NCI-H2196 treated with DMSO at 0.1 percent for 48 hours (cell line): ENCODE measurements around the gene IL1R2.

Experiments used
- DNase-seq: peaks from one replicate; lab custom pipeline; 2025; ENCODE audit not compliant: unreplicated experiment; lab: John Stamatoyannopoulos, UW

IL1R2 gene

DNA sequence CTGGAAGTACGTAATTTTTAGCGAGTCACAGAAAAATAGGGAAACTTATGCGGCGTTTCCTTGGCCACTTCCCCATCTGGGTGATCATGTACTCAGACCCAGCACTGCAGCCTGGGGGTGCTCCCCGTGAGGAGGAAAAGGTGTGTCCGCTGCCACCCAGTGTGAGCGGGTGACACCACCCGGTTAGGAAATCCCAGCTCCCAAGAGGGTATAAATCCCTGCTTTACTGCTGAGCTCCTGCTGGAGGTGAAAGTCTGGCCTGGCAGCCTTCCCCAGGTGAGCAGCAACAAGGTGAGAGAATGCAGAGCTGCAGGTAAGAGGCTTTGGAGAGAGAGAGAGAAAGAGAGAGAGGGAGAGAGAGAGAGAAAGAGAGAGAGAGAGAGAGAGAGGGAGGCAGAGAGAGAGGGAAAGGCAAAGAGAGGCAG lies at the start of gene IL1R2:
IL1R2 (plus strand) TSS at position 240 of the 425 bp plus-strand sequence. CDS start 16,616 bp downstream, outside the sequence.
- DNase-seq = no peak

GRCh38 chr2:101942851-101943250 lies 48.9 kb upstream of the IL1R2 start:
- DNase-seq = no peak

- no peak for DNase-seq
Observed at GRCh38 chr2:101946372-101947039, 45.3 kb upstream of the IL1R2 start.

- DNase-seq = no peak
Observed at GRCh38 chr2:101947374-101947773, 44.4 kb upstream of the IL1R2 start.

GRCh38 chr2:101948625-101949155 lies 43.1 kb upstream of the IL1R2 start:
- no peak for DNase-seq

DNA sequence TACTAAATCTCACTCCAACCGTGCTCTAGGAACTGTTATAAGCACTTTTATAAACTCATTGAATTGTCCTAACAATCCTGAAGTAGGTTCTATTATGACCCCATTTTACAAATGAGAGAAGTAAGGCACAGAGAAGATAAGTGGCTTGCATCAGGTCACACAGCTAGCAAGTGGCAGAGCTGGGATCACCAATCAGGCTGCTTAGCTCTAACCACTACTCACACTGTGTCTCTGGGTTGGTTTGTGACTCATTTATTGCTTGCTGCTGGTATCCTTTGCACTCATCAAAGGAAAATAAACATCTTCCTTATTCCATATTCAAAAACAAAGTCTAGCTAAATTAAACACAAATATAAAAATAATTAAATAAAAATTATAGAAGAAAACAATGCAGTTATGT lies 42.5 kb upstream of the IL1R2 start:
- DNase-seq = no peak

DNA sequence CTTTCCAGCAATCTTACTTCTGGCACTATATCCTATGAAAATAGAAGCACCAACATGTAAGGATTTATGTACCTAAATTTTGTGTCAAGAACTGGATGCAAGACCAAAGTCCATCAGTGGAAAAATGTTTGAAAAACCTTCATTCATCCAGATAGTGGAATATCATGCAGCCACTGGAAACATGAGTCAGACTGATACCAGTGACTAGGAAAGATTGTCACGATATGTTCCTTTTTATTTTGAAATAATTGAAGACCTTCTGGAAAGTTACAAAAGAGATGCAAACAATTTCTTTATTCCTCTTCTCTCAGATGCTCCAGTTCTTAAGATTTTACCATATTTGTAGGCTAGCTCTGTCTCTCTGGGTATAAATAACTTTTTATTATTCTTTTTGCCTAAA lies 40.5 kb upstream of the IL1R2 start:
- no peak for DNase-seq

DNA sequence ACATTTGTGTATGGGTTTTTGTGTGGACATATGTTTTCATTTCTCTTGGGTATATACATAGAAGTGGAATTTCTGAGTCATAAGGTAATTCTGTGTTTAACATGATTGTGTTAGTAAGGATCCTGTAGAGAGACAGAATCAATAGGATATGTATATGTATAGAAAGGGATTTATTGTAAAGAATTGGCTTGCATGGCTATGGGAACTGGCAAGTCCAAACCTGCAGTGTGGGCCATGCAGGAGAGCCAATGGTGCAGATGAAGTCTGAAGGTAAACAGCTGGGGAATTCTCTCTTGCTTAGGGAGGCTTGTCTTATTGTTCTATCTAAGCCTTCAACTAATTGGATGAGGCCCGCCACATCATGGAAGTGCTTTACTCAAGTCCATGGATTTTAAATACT lies 39.2 kb upstream of the IL1R2 start:
- no peak for DNase-seq

- no peak for DNase-seq
Observed at GRCh38 chr2:101956465-101957438, 35.0 kb upstream of the IL1R2 start.

DNA sequence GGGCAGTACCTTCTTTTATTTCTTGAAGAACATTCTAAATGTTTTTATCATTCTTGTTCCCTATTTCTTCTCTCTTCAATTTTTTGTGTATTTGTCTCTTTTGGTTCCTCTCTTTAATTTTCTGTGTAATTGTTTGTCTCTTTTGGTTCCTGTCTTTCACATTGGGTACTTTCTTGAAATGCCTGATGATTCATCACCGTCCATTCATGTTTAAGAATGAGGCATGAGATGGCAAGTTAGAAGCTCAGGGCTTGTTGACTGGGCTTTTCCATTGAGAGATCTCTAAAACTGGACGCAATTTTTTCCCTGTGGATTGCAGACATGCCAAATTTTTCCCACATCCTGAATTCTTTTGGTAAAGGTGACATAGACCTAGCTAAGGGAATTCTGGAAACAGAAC lies 33.7 kb upstream of the IL1R2 start:
- no peak for DNase-seq

DNA sequence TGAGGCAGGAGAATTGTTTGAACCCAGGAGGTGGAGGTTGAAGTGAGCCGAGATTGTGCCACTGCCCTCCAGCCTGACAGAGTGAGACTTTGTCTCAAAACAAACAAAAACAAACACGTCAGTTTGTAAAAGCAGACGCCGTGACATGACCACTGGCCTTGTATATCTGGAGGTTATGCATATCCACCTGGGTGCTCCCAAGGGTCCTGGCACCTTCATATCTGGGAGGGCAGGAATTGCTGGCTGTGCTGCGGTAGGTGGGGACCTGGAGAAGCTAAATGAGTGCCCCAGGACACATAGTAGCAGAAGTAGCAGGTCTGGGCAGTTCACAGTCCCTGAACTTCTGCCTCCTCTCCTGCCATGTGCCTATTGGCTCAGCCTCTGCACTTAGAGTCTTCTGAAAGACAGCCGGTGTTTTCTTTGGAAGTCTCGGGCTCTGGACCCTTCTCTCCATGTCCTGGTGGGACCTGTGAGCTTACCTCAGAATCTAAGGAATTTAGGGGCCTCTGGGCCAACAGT lies 30.9 kb upstream of the IL1R2 start:
- no peak for DNase-seq

DNA sequence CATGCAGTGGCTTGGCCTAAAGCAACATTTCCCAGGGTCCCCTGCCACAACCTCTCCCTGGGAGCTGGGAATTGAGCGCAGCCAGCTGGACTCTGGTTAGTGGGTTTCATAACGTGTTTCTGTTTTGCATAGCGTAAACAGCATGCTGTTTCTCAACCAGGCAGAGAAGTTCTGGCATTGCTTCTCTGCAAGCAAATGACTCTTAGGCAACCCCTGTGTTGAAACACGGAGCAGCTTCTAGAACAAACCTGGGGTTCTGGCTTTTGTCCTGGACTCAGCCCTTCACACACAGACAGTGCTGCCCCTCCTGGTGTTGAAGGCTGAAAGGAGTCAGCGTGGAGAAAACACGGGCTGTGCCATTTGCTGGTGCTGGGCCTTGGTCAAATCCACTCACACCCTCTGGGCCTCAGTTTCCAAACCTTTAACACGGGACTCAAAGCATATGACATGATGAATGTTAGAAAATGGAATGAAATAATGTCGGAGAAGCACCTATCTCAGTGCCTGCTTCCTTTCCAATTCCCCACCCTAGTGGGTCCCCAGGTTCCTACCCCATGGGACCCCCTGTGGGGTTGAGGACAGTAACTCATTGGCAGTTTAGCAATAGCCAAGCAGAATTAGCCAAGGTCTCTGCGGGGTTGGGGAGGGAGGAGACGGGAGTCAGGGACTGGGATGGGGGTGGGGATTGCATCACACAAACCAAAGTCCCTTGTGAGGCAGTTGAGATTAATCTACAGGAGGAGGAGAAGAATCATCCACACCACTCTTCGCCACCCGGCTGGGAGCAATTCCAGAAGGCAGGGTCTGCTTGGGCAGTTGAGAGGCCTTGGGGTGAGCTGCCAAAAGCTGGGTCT lies 30.2 kb upstream of the IL1R2 start:
- no peak for DNase-seq

GRCh38 chr2:101962309-101962708 lies 29.5 kb upstream of the IL1R2 start:
- no peak for DNase-seq

DNA sequence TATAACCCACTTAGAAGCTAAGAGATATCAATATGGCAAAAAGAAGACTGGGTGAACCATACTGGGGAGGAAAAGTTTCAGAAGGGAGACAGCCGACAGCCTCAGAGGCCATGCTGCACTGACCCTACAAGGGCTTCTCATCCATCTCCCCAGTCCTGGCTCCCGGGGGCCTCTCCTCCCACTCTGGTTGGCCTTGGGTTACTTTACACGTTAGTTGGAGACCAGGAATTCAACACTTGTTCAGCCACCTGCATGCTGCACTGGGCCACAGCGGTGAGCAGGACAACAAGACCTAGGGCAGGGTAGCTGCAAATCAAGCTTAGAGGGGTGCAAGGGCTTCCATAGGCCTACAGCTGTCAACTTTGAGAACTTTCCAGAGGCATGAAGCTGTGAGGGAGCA lies 28.6 kb upstream of the IL1R2 start:
- no peak for DNase-seq

DNA sequence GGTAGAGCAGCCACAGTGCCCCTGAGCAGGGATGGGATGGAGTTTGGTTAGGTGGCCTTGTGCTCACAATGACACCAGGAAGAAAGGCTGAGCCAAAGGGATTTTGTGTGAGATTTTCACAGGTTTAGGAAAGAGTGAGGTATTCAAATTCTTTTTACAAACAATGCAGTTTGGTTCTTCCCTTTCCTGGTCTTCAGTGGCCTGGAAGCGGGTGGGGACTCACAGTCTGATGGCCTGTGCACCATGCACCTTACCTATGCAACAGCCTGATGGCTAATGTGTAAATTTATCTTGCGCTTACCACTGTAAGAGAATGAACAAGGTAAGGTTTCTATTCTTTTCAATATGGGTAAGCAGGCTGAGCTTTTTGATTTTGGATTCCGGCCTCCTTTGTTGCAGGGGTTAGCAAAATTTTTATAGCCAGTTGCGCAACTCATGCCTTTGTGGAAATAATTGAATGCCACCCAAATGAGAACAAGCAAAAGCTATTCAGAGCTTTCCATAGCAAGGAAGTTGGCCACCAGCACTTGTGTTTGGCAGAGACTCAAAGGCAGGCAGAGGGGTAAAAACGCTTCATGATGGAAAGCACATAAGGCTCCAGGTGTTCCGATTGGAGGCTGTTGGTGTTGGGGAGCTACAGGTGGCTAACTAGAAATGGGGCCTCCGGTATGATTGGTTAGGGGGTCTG lies 23.8 kb upstream of the IL1R2 start:
- DNase-seq = peak; percentile 48

GRCh38 chr2:101969723-101970122 lies 22.0 kb upstream of the IL1R2 start:
- no peak for DNase-seq

DNA sequence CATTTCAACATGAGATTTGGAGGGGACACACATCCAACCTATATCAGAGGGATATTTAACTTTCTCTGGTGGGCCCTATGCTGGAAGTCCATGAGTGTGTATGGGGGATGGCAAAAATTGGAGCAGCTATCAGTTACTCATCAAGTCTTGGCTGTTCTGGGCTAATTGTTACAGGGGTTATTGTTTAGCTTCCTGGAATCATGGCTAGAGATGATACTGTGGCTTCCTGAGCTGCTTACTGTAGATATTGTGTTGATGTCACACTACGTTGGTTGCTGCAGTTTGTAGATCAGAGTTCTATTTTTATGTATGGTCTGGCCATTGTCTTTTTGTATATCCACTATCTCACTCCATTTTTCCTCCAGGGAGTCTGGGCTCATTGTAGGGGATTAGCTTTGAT lies 20.9 kb upstream of the IL1R2 start:
- DNase-seq = no peak

DNA sequence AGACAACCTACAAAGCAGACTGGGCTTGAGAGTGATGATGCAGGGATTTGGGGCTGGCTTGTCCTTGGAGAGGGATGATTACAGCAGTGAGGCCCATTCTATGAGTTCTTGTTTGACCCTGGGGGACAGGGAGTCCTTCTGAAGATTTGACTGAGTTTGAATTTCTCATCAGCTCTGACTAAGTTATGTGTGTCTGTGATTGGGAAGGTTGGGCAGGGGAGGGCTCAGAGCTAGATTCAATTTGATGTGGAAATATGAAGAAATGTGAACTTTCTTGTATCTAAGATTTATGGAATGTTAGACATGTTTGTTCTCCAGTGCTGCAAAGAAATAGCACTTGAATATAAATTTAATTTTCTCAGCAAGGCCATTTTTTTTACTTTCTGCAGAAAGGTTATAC lies 19.9 kb upstream of the IL1R2 start:
- DNase-seq = no peak

- DNase-seq = no peak
Observed at GRCh38 chr2:101972621-101973434, 18.9 kb upstream of the IL1R2 start.
